GM12874 (cell line): Measurements from ENCODE around the gene NDFIP1.

ENCODE experiments used
- CTCF ChIP-seq: IDR thresholded peaks from 2 replicates; pipeline ENCODE4 v1.5.1; 2011; ENCODE audit warnings: low read depth, mild to moderate bottlenecking, control low read depth, low read length, moderate library complexity; ENCODE audit not compliant: insufficient read depth

The NDFIP1 gene

GRCh38 chr5:142176255-142176654 lies 67.7 kb downstream of the NDFIP1 start:
- no peak for TF ChIP-seq CTCF

- TF ChIP-seq CTCF: no peak
Measured at GRCh38 chr5:142178651-142179050, 70.1 kb downstream of the NDFIP1 start.

GRCh38 chr5:142179776-142180387 lies 71.3 kb downstream of the NDFIP1 start:
- no peak for TF ChIP-seq CTCF

GRCh38 chr5:142181096-142181495 lies 72.5 kb downstream of the NDFIP1 start:
- no peak for TF ChIP-seq CTCF

GRCh38 chr5:142181547-142182163 lies 73.1 kb downstream of the NDFIP1 start:
- no peak for TF ChIP-seq CTCF

GRCh38 chr5:142182840-142183239 lies 74.3 kb downstream of the NDFIP1 start:
- no peak for TF ChIP-seq CTCF

- no peak for TF ChIP-seq CTCF
Measured at GRCh38 chr5:142183561-142183960, 75.0 kb downstream of the NDFIP1 start.
